ENCODE measurements around the gene SGPL1.

DNA sequence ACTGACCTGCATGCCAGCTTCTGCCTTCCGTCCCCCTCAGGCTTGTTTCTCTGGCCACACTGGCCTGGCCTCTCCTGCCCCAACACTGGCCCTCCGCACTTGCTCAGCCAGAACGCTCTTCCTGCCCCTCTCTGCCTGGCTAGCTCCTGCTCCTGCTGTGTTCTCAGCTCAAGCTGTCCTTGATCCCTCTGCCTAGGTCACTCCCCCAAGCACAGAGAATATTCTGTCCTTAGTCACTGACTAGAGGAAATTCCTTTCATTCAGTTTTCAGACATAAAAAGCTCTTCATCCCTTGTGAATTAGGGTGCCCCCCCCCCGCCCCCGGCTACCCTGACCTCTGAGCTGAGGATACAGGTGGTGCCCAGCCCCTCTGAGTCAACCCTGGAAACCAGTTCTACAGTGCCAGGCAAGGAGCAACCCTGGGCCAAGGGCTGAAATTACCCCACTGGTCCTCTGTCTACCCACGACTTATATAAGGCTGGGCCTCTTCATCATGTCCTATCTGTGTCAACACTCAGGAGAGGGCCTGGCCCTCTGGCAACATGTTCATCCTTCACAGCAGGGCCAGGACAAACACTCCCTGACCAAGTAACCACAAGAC lies 6.6 kb upstream of the SGPL1 start:
- TF ChIP-seq, protein P1, sequence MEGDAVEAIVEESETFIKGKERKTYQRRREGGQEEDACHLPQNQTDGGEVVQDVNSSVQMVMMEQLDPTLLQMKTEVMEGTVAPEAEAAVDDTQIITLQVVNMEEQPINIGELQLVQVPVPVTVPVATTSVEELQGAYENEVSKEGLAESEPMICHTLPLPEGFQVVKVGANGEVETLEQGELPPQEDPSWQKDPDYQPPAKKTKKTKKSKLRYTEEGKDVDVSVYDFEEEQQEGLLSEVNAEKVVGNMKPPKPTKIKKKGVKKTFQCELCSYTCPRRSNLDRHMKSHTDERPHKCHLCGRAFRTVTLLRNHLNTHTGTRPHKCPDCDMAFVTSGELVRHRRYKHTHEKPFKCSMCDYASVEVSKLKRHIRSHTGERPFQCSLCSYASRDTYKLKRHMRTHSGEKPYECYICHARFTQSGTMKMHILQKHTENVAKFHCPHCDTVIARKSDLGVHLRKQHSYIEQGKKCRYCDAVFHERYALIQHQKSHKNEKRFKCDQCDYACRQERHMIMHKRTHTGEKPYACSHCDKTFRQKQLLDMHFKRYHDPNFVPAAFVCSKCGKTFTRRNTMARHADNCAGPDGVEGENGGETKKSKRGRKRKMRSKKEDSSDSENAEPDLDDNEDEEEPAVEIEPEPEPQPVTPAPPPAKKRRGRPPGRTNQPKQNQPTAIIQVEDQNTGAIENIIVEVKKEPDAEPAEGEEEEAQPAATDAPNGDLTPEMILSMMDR (IDR thresholded peaks at IDR 0.05) = no peak
- TF ChIP-seq POLR2A (IDR thresholded peaks at IDR 0.05) (no peak), POLR2AphosphoS5 (IDR thresholded peaks at IDR 0.05; ENCODE audit: insufficient read depth in 1 of 2, low read depth in 1 of 2) (no peak)

Measured in vagina (tissue), 2 donors.